Activated CD8-positive, alpha-beta memory T cell treated with anti-CD3 and anti-CD28 coated beads for 48 hours (primary cell): Measurements from ENCODE around the gene RGS6.

Experiments
- DNase-seq, 3 experiments: peaks; one replicate each; pipeline ENCODE4 v3.0.0-alpha.2; 2020; ENCODE audit warnings: low read depth in 2 of 3, low spot score in 2 of 3

The RGS6 gene

DNA sequence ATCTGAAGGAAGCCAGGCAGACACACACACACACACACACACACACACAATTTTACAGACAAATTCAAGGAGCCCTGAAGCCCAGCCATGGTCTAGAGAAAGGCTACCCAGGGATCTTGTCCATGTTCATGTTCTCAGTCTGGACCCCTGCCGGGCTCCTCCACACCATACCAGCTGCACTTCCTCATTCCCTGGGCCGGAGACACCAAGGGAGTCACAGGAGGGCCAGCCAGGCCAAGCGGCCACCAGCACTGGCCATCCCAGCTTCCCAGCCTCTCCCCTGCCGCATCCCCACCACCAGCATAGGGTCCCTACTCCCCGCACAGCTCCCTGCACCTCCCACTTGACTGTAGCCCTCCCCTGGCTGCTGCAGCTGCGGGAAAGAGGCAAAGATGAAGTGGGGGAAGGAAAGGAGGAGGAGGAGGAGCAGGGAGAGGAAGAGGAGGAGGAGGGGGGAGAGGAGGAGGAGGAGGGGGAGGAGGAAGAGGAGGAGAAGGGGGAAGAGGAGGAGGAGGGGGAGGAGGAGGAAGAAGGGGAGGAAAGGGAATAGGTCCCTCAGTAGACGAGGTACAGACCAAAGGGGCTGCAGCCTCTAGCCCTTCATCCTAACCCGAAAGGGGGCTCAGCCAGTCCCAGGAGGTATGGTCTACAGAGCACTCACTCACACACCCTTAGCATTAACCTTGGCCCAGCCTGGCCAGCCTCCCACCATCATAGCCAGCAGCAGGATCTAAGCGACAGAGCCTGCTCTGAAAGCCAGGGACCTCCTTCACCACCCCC lies 668.5 kb downstream of the RGS6 start:
- no peak for DNase-seq

GRCh38 chr14:72603639-72604038 lies 671.4 kb downstream of the RGS6 start:
- no peak for DNase-seq

- DNase-seq: no peak
Measured at GRCh38 chr14:72604133-72604532, 671.9 kb downstream of the RGS6 start.

DNA sequence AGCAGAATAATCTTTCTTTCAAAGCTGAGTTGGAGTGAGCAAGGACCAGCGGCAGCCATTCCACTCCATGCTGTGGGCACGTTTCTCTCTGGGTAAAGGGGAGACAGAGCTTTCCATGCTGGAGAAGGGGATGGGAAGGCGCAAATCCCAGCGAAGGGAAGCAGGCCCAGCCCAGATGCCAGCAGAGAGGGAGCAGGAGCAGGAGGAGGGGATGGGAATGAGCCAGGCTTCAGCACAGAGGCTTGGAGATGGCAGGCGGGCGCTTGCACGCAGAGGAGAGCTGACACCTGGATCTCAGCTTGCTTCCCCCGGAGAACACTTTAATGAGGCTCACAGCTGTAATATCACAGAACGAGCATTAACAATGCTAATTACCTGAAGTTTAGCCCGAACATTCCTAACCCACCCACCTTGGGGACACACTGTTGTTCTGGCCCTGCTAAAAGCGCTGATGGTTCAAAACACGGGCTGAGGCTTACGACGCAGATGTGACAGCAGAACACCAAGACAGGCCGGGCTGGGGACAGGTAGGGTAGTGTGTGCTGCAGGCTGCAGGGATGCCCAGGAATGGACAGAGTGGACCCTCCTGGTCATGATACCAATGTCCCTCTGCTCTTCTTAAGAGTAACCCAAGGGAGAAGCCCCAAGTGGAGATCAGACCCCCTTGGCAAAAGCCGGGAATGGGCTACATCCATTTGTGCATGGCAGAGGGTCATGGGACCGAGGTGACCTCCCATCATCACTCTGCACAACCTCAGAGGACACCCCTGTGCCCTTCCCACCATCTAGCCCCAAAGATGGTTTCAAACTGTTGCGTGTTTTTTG lies 673.1 kb downstream of the RGS6 start:
- no peak for DNase-seq

GRCh38 chr14:72605921-72606220 lies 673.6 kb downstream of the RGS6 start:
- no peak for DNase-seq

DNA sequence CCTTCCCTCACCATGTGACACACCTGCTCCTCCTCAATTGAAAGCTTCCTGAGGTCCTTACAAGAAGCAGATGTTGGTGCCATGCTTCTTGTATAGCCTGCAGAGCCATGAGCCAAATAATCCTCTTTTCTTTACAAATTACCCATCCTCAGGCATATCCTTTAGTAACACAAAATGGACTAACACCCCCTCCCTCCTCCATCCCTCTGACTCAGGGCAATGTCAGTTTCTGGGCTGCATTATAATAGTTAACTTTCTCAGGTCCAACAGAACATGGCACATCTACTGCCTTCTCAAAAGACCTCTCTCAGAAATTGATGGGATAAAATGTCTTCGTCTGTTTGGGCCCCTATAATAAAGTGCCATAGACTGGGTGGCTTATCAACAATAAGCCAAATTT lies 674.6 kb downstream of the RGS6 start:
- DNase-seq: no peak

- DNase-seq: no peak
Measured at GRCh38 chr14:72607386-72608130, 675.3 kb downstream of the RGS6 start.

DNA sequence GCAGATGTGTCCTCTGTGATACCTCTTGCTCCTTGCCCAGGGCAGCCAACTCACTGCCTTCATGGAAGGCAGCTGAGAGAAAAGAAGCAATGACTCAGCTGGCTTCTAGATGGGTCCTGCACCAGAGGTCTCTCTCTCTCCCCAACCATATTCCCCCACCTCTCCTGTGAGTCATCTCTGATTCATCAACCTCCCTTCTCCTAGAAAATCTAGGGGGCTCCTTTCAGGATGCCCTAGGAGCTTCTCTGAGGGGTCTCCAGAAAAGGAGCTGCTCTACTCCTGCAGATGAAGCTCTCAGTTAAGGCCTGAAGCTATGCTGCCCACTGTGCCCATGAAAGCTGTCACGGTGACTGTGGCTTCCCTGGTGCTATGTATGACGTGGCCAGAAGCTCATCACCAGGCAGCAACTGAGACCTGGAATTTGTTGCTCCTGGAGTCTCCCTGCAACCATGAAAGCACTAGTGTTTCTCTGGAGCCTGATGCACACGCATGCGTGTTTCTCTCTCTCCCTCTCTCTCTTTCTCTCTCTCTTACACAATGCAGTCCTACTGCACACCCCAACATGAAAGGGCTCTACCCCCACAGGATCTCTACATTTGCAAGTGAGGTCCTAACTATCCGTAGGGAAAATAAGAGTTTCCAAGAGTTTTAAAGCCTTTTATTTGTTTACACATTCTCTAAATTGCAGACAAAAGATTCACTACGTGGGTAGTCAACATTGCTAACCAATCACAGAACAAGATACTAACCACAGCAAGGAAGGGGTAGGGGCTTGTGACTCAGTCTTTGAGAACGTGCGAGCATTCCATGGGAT lies 676.4 kb downstream of the RGS6 start:
- no peak for DNase-seq

DNA sequence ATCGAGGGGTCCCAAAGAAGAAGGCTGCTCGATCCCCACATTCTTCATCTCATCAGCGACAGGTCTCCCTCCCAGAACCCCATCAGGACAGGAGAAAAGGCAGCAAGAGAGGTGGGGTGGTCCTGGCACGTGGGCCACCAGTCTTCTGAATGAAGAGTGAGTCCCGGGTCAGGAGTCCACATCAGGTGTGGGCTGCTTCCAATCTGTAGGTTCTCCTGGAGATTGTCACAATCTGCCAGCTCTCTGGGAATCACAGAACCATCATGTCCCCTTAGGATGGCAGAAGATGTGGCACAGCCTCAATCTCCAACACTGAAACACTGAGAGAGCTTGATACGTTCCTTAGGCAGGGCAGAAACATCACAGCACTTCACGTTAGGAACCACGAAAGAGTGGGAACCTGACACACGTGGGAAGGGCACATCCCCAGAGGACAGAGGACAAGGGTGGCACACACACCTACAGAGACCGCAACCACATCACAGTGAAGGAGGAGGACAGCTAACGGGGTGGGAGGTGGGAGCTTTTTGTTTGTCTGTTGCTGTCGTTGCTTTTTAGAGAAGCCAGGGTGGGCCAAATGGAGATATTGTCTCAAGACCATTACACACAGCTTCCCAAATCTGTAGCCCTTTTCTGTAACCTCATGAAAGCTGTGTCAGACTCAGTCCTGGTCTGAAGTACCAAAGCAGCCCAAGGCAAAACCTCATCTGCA lies 677.1 kb downstream of the RGS6 start:
- DNase-seq: no peak

GRCh38 chr14:72610096-72610830 lies 678.0 kb downstream of the RGS6 start:
- DNase-seq: no peak

DNA sequence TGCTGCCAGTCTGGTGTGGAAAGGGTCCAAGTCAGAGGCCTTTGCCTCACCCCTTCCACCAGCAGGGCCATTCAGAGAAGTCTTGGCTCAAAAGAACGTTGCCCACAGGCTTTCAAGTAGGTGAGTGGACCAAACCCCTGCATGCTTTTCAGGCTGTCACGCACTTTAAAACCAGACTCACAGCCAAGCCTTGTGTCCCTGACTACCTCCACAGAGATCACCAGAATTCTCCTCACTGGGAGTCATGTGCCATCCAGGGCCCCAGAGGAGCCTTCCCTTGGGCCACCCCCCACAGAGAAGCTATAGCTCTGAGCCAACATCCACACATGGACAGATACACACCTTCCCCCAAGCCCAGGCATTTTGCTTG lies 678.6 kb downstream of the RGS6 start:
- no peak for DNase-seq

GRCh38 chr14:72611506-72611905 lies 679.3 kb downstream of the RGS6 start:
- no peak for DNase-seq

GRCh38 chr14:72612041-72612440 lies 679.8 kb downstream of the RGS6 start:
- no peak for DNase-seq

GRCh38 chr14:72613231-72613974 lies 681.2 kb downstream of the RGS6 start:
- no peak for DNase-seq

DNA sequence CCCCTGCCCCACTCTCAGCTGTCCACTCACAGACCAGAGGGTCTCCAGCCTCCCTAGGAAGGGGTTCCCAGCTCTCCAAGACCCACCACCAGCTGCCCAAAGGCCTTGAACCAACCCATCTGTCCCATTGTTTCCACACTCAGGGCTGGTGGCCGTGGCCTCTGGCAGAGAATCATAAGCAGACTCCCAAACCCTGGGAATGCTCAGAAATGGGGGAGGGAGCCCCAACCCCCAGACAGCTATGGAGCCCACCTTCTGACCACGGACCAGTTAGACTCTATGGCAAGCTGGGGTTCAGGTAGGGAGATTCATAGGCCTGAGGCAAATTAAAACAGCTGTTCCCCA lies 681.7 kb downstream of the RGS6 start:
- no peak for DNase-seq

- no peak for DNase-seq
Measured at GRCh38 chr14:72614365-72614764, 682.1 kb downstream of the RGS6 start.

- no peak for DNase-seq
Measured at GRCh38 chr14:72614891-72615415, 682.7 kb downstream of the RGS6 start.

DNA sequence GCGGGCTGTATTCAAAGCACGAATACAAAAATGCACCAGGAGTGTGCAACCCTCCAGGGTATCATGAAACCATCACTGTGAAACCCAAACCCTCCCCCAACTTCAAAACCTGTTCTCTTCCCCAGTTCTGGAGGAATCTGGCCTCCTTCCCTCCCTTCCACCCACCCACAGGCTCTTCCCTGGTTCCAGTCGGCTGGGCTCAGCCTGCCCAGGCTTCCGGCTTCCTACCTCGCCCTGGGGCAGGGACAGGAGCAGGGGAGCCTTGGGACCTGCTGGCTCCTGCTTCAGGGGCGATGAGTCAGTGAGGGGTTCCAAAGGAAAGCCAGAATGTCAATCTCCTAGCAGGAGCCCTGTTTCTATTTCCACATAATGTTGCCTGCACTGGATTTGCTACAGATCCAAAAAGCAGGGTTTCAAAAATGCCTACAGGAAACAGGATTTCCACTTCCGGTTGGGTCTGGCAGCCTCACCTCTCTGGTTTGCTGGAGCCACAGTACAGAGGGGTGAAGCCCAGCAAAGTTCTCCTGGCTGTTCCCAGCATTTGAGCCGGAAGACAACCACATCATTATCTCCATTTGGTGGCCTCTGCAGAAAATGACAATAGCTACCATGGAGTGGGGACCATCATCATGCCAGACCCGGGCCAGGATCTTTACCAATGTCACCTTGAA lies 683.4 kb downstream of the RGS6 start:
- no peak for DNase-seq
